ENCODE measurements around the gene SH2D1A. TPM values are rescaled to one million over a fixed set of nuclear protein-coding genes. Genes with fewer than 3 reads are reported as not detected.

Gene SH2D1A
- total RNA-seq, 1 donor from 2014 or later: not detected

DNA sequence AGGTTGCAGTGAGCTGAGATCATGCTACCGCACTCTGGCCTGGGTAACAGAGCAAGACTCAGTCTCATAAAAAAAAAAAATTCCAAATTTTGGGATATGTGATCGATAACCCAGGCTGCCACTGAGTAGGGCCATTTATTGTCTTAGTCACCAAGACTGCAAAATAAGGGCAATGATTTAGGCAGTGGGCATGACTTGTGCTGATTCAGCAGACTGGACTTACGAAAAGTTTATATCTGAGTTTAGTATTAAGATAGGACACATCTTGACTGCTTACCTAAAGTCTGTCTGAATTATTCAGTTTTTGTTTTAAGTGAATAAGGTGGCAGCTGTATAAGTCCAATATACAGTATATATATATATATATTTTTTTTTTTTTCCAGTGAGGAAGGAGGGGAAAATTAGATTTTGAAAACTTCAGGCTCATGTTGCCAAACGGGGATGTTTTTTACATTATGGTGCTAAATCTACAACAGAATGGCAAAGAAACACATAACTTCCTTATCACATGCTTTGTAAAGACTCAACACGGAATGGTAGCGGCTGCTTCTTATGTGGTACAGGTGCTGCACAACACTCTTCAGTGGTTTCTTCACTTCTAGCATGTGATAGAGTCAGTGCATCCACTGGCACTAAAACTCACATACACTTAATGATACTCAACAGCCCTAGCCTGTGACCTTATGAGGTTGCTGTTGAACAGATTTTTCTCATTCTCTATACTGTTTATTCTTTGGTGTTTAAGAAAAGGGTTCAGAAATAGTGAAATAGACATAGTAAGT lies 7.4 kb upstream of the SH2D1A start:
- Mint-ChIP-seq H3K9me3 (no peaks in the 10 kb centered on the region), H3K36me3 (no peaks in the 10 kb centered on the region), H3K4me3 (no peak overlapping the region), H3K27ac (no peak overlapping the region), H3K27me3 (peaks cover 7% of the 10 kb centered on the region), H3K4me1 (ENCODE audit: unreplicated experiment) (no peaks in the 10 kb centered on the region)
- TF ChIP-seq, protein P1, sequence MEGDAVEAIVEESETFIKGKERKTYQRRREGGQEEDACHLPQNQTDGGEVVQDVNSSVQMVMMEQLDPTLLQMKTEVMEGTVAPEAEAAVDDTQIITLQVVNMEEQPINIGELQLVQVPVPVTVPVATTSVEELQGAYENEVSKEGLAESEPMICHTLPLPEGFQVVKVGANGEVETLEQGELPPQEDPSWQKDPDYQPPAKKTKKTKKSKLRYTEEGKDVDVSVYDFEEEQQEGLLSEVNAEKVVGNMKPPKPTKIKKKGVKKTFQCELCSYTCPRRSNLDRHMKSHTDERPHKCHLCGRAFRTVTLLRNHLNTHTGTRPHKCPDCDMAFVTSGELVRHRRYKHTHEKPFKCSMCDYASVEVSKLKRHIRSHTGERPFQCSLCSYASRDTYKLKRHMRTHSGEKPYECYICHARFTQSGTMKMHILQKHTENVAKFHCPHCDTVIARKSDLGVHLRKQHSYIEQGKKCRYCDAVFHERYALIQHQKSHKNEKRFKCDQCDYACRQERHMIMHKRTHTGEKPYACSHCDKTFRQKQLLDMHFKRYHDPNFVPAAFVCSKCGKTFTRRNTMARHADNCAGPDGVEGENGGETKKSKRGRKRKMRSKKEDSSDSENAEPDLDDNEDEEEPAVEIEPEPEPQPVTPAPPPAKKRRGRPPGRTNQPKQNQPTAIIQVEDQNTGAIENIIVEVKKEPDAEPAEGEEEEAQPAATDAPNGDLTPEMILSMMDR (conservative IDR thresholded peaks at IDR 0.05): no peak
- no peak for DNase-seq (ENCODE audit: extremely low spot score, unreplicated experiment)

DNA sequence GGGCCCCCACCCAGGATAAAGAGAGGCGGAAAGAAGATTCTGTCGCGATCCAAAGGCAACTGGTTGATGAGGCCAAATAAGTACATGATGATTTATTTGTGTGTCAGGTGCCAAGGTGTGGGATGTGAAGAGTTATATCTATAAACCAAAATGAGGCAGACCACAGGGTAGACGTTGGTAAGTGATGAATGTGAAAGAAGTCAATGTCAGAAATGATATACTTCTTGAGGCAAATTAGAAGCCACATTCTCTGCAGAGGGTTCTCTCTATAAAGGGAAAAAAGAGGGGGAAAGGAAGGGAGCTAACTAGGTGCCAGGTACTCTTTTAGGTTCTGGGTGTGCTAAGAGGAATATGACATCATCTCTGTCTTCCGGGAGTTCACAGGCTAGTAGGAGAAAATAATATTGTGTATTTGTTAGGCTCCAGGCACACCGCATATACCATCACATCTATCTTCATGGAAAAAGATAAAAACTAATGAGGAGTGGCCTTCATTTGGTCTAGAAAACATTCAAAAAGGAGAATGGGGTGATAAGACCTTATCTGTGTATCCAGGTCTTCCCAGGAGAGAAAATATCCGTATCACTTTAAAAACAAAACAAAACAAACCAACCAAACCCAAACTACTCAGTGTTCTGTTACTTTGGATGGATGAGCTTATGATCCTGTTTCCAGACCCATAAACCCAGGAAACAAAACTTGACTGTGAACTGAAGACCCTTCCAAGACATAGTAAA lies 4.8 kb upstream of the SH2D1A start:
- peaks cover under 1% of the 10 kb centered on the region for H3K27me3 Mint-ChIP-seq
- no peaks in the 10 kb centered on the region for H3K9me3 Mint-ChIP-seq
- no peak overlapping the region for H3K4me3 Mint-ChIP-seq
- TF ChIP-seq, protein P1 (conservative IDR thresholded peaks at IDR 0.05): no peak
- DNase-seq (ENCODE audit: extremely low spot score, unreplicated experiment): no peak
- no peaks in the 10 kb centered on the region for H3K4me1 Mint-ChIP-seq (ENCODE audit: unreplicated experiment)
- no peak overlapping the region for H3K27ac Mint-ChIP-seq
- no peaks in the 10 kb centered on the region for H3K36me3 Mint-ChIP-seq

DNA sequence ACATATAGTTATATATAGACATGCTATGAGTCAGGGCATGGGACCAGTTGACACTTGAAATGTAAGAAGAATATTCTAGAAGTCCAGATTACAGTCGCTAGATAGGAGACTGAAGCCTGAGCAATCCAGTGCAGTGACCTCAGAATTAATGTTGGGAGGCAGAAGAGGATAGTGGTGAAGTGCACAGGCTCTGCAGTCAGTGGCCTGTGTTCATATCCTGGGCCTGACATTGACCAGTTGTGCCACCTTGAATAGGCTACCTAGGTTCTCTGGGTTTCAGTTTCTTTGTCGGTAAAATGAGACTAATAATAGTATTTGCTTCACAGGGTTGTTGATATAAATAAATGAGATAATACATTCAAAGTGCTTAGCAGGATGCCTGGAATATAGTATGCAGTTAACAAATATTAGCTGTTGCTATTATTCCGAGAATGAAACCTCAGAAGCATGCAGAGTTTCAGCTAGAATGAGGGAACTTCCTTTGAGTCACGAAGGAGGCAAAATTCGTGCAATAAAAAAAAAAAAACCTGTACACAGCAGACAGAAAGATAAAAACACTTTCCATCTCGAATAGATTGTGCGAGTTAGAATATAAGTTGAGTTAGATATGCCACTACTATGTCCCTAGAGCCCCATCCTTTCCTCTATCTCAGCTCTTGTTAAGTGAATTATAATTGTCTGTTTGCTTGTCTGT lies 4.0 kb upstream of the SH2D1A start:
- no peaks in the 10 kb centered on the region for H3K4me1 Mint-ChIP-seq (ENCODE audit: unreplicated experiment)
- DNase-seq (ENCODE audit: extremely low spot score, unreplicated experiment): no peak
- no peaks in the 10 kb centered on the region for H3K27me3 Mint-ChIP-seq
- TF ChIP-seq, protein P1 (conservative IDR thresholded peaks at IDR 0.05): no peak
- no peaks in the 10 kb centered on the region for H3K9me3 Mint-ChIP-seq
- no peak overlapping the region for H3K4me3 Mint-ChIP-seq
- H3K27ac Mint-ChIP-seq: no peak overlapping the region
- no peaks in the 10 kb centered on the region for H3K36me3 Mint-ChIP-seq

DNA sequence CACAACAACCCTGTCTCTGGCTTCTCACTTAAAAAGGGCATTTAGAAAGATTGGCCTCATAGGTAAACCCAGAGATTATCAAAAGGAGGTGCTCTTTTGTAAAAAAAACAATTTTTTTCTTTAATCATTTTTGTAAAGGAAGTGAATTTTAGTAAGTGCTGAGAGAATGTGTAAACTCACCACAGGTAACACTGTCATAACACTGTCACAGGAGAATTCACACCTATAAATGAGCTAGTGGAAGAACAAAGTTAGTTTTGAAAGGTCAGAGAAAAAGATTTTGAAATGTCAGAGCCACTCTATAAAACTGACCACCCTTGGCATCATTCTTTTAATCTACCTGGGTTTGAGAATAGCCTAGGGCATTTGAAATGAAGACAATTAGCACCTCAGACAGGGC lies 3.3 kb upstream of the SH2D1A start:
- TF ChIP-seq, protein P1 (conservative IDR thresholded peaks at IDR 0.05): no peak
- H3K36me3 Mint-ChIP-seq: no peaks in the 10 kb centered on the region
- H3K9me3 Mint-ChIP-seq: no peaks in the 10 kb centered on the region
- no peaks in the 10 kb centered on the region for H3K27me3 Mint-ChIP-seq
- H3K4me1 Mint-ChIP-seq (ENCODE audit: unreplicated experiment): no peaks in the 10 kb centered on the region
- DNase-seq (ENCODE audit: extremely low spot score, unreplicated experiment): no peak
- no peak overlapping the region for H3K27ac Mint-ChIP-seq
- no peak overlapping the region for H3K4me3 Mint-ChIP-seq

DNA sequence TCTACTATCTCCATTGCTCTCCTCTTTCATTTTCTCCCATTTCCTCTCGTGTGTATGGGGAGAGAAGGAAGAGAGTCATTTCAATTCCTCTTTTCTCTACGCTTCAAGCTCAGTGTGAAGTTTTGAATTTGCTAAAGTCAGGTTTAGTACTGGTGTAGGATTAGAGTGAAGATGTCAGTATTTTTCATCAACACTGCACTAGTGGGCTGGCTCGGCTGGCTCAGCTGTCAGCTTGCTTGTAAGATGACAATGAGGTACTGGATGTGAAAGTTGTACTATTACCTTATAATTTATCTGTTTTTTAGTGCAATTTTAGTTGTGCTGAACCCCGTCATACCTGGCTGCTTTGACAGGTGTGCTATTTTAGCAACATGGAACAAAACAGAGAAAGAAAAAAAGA lies 2.1 kb upstream of the SH2D1A start:
- Mint-ChIP-seq H3K9me3 (no peaks in the 10 kb centered on the region), H3K27me3 (no peaks in the 10 kb centered on the region), H3K4me3 (no peak overlapping the region), H3K27ac (no peak overlapping the region), H3K36me3 (no peaks in the 10 kb centered on the region), H3K4me1 (ENCODE audit: unreplicated experiment) (no peaks in the 10 kb centered on the region)
- DNase-seq (ENCODE audit: extremely low spot score, unreplicated experiment): no peak
- TF ChIP-seq, protein P1 (conservative IDR thresholded peaks at IDR 0.05): no peak

All from type B pancreatic cell (in vitro differentiated cells).